ENCODE data around the gene GP5. TPM values are rescaled to one million over a fixed set of nuclear protein-coding genes. Genes with fewer than 3 reads are reported as not detected.

Gene GP5
- total RNA-seq, 1 donor from 2014 or later = 0.15 TPM

DNA sequence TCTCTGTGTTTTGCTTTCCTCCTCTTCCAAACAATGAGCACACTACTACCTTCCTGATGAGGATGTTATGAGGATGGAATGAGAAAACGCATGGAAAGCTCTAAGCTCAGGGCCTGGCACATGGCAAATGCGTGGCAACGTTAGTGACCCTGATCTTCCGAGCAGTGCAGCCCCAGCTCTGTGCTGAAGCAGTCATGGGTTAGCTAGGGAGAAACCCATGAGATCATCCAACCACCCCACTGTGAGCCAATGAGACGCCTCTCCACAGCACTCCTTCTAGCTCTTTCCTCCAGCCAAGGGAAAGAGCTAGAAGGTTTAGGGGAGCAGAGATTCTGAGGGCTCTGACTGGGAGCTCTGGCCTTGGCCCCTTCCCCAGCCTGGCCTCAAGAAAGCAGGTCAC is 52.4 kb downstream of the GP5 start:
- Mint-ChIP-seq H3K4me3 (ENCODE audit: unreplicated experiment) (no peak overlapping the region), H3K4me1 (ENCODE audit: low read depth, unreplicated experiment) (no peaks in the 10 kb centered on the region), H3K27ac (ENCODE audit: unreplicated experiment) (no peak overlapping the region), H3K9me3 (ENCODE audit: unreplicated experiment) (peaks cover 1% of the 10 kb centered on the region), H3K27me3 (ENCODE audit: unreplicated experiment) (peaks cover under 1% of the 10 kb centered on the region), H3K36me3 (ENCODE audit: unreplicated experiment) (no peaks in the 10 kb centered on the region)
- no peak for DNase-seq
- TF ChIP-seq, protein P1, sequence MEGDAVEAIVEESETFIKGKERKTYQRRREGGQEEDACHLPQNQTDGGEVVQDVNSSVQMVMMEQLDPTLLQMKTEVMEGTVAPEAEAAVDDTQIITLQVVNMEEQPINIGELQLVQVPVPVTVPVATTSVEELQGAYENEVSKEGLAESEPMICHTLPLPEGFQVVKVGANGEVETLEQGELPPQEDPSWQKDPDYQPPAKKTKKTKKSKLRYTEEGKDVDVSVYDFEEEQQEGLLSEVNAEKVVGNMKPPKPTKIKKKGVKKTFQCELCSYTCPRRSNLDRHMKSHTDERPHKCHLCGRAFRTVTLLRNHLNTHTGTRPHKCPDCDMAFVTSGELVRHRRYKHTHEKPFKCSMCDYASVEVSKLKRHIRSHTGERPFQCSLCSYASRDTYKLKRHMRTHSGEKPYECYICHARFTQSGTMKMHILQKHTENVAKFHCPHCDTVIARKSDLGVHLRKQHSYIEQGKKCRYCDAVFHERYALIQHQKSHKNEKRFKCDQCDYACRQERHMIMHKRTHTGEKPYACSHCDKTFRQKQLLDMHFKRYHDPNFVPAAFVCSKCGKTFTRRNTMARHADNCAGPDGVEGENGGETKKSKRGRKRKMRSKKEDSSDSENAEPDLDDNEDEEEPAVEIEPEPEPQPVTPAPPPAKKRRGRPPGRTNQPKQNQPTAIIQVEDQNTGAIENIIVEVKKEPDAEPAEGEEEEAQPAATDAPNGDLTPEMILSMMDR (IDR thresholded peaks at IDR 0.05; ENCODE audit: partially characterized antibody, unreplicated experiment) = no peak

DNA sequence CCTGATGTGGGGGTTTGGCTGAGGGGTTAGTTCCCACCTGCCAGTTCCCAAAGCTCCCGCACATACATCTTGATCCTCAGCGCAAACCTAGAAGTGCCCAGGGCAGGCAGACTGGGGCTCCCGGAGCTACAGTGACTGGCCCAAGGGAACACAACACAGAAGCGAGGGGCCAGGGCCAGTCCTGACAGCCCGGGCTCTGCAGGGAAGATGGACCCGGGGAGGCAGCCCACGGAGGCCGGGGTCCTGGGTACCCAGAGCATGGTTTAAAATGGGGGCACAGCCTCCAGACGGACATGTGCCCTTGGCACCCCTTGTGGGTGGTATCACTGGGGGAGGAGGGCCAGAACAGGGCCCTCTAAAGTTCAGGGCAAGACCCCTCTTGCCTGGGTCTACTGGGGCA is 53.0 kb downstream of the GP5 start:
- DNase-seq = no peak

More for the DNA sequence above, 53.0 kb downstream of the GP5 start:
- Mint-ChIP-seq H3K4me1 (ENCODE audit: low read depth, unreplicated experiment) (no peaks in the 10 kb centered on the region), H3K9me3 (ENCODE audit: unreplicated experiment) (peaks cover 1% of the 10 kb centered on the region), H3K27ac (ENCODE audit: unreplicated experiment) (no peak overlapping the region), H3K36me3 (ENCODE audit: unreplicated experiment) (no peaks in the 10 kb centered on the region), H3K4me3 (ENCODE audit: unreplicated experiment) (no peak overlapping the region), H3K27me3 (ENCODE audit: unreplicated experiment) (peaks cover 4% of the 10 kb centered on the region)
- TF ChIP-seq, protein P1 (IDR thresholded peaks at IDR 0.05; ENCODE audit: partially characterized antibody, unreplicated experiment) = no peak

Other genes with a start within 250 kb of the GP5 start
- gene CPN2, start 47.9 kb downstream of the GP5 start, total RNA-seq (ENCODE audit: unreplicated experiment) = not detected
- gene LRRC15, start 29.5 kb downstream of the GP5 start, total RNA-seq (ENCODE audit: unreplicated experiment) = not detected
- 41.6 TPM for gene ATP13A3, start 87.7 kb upstream of the GP5 start, total RNA-seq (ENCODE audit: unreplicated experiment)
- gene TMEM44, start 234.2 kb upstream of the GP5 start, total RNA-seq (ENCODE audit: unreplicated experiment) = 35.3 TPM

Data from glutamatergic neuron (in vitro differentiated cells).